GM18909 (cell line): ENCODE data around the gene DEFB129.
"Not testable (repeated sequence)": the region's sequence is repeated elsewhere in the genome, so short reads cannot be mapped to it uniquely, and the experiment has no call there.

Experiments used
- ATAC-seq: cut with Tn5 transposase; IDR thresholded peaks from one replicate; pipeline ENCODE4 v1.9.1; 2021; ENCODE audit warnings: mild to moderate bottlenecking; ENCODE audit not compliant: unreplicated experiment, poor library complexity

DEFB129 gene

DNA sequence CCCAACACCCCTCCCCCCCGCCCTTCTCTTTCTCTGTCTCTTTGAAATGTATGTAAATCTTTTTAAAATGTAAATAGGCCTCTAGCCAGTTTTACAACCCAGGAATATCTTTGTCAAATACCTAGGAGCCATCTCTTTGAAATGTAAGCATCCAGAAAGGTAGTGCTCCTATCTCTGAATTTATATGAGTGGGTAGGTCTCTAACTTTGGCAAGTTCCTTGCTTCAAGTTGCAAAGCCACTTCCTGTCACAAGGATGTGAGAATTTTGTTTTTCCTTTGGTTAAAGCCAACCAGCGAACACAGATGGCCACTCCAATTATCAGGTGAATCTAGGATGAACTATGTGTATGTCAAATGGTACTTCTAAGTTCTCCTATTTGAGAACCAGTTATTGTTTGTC, 24.3 kb downstream of the DEFB129 start:
- no peak for ATAC-seq

GRCh38 chr20:252801-253200, 25.7 kb downstream of the DEFB129 start:
- no peak for ATAC-seq

GRCh38 chr20:253447-253846, 26.4 kb downstream of the DEFB129 start:
- ATAC-seq, result not testable (repeated sequence)

GRCh38 chr20:257419-257818, 30.4 kb downstream of the DEFB129 start, which contains the start of gene DEFB132:
Gene DEFB132 (plus strand): TSS chr20:257724. CDS start chr20:257779, 55 bp downstream.
- ATAC-seq, result no peak

GRCh38 chr20:258269-258858, 31.3 kb downstream of the DEFB129 start:
- no peak for ATAC-seq

DNA sequence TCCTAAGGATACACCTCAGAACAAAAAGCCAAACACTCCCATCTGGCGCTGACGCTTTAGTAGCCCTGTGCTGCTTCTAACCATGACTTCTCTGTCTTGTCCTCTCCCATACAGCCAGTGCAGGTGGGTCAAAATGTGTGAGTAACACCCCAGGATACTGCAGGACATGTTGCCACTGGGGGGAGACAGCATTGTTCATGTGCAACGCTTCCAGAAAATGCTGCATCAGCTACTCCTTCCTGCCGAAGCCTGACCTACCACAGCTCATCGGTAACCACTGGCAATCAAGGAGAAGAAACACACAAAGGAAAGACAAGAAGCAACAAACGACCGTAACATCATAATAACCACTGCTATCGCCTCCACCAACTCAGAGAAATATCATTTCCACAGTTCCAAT, 31.9 kb downstream of the DEFB129 start:
- no peak for ATAC-seq

GRCh38 chr20:259981-260380, 32.9 kb downstream of the DEFB129 start:
- ATAC-seq, result no peak

GRCh38 chr20:263701-264100, 36.6 kb downstream of the DEFB129 start:
- no peak for ATAC-seq

GRCh38 chr20:266596-267562, 39.8 kb downstream of the DEFB129 start:
- peak; percentile 90 for ATAC-seq

- no peak for ATAC-seq
Observed at GRCh38 chr20:270517-270916, 43.5 kb downstream of the DEFB129 start.

DNA sequence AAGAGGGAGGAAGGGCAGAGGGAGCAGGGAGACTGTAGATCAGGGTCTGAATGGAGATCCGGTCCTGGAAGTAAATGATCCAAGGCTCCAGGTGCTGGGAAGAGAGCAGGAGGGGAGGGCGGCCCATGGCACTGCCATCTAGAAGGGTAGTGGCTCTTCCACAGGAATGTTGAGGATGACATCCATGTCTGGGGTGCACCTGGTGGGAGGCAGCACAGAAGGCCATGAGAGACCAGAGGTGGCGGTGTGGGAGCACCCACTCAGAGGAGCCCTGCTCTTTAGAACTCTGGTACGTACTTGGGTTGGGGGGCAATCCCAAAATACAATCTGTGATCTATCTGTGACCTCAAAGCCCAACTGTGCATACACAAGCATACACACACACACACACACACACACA, 44.0 kb downstream of the DEFB129 start:
- no peak for ATAC-seq

DNA sequence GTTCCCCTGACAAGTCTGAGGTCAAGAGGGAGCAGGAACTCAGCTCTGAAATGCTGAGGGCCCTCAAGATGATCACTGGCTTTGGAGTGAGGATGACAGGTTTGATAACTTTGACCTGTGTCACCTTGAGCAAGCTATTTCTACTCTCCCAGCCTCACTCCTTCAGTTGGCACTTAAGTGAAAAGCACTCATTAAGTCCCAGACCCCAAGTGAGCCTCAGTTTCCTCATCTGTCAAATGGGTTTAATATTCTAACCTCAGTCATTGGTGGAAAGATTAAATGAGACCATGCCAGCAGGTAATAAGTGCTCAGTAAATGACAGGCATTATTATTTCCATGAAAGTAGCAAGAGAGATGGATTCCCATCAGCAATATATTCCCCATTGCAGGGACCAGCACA, 44.5 kb downstream of the DEFB129 start:
- ATAC-seq, result no peak

DNA sequence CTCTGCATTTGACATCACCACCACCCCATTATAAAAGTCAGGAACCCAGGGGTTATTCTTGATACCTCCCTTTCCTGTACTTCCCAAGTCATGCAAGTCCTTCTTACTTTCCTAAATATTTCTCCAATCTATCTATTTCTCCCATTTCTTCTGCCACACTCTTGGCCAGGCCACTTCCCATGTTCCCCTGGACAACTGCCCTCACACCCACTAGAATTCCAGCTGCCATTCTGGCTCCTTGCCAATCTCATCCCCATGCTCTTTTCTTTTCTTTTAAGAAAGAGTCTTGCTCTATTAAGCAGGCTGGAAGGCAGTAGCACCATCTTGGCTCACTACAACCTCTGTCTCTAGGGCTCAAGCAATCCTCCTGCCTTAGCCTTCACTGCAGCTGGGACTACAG, 45.7 kb downstream of the DEFB129 start:
- ATAC-seq, result no peak

- ATAC-seq, result no peak
Observed at GRCh38 chr20:273884-274283, 46.8 kb downstream of the DEFB129 start.

- ATAC-seq, result no peak
Observed at GRCh38 chr20:275791-276190, 48.7 kb downstream of the DEFB129 start.

DNA sequence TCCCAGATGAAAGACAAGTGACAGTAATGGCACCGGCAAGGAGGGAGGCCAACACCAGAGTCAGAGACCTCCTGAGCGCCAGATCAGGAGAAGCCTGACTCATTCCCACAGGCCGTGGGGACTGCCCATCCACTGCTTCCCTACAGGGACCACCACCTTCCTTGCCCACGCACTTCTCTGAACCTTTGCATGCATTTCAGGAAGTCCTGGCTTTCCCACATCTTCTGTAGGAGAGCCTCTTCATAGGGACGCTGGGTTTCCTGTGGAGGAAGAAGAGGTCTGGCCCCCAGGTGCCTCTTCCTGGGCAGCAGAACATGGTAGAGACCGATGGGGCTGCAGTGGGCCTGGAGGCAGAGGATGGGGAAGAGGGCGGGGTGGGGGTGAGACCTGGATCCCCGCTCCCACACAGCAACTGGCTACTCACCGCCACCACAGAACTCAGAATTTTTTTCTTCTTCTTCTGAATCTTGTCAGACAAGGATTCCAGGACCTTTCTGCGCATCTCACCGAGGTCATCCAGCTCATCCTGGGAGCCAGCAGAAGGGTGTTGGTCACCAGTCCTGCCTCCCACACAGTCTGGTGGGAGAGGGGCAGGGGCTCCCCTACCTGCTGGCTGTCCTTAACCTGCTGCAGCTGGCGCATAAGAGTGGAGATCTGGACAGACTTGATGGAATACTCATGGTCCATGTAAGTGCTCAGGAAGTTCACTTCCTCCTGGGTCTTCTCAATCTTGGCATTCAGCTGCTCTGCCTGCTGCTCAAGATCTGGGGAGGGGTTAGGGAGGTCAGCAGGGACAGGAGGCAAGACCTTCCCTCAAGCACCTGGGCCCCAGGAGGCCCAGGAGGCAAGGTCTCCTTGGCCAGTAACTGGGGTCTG, 49.8 kb downstream of the DEFB129 start:
- ATAC-seq, result no peak

- no peak for ATAC-seq
Observed at GRCh38 chr20:277496-277781, 50.4 kb downstream of the DEFB129 start.

- no peak for ATAC-seq
Observed at GRCh38 chr20:278181-278580, 51.1 kb downstream of the DEFB129 start.

GRCh38 chr20:278607-279571, 51.8 kb downstream of the DEFB129 start:
- ATAC-seq, result no peak
